Activated T-helper 2 cell treated with anti-CD3 and anti-CD28 coated beads, Interferon-gamma antibody, Interleukin-2, Interleukin-4, amounts not matched to agents 10 μg/mL and 5 μg/mL and 100 μg/mL, durations not matched to agents 14 hours and 24 hours and 36 hours (primary cell): ENCODE data around the gene WDR70. TPM values are rescaled to one million over a fixed set of nuclear protein-coding genes. Genes with fewer than 3 reads are reported as not detected.
"Not testable (repeated sequence)": the region's sequence is repeated elsewhere in the genome, so short reads cannot be mapped to it uniquely, and the experiment has no call there.

Source experiments
- DNase-seq: peaks from one replicate; pipeline ENCODE4 v3.0.0; 2021; ENCODE audit warnings: low spot score
- H3K27ac Mint-ChIP-seq: one replicate; pipeline ENCODE4 v1.8.0; 2021; ENCODE audit warnings: mixed read lengths
- H3K27me3 Mint-ChIP-seq: one replicate; pipeline ENCODE4 v1.8.0; 2021; ENCODE audit warnings: low read depth, mixed read lengths
- H3K36me3 Mint-ChIP-seq: one replicate; pipeline ENCODE4 v1.8.0; 2021; ENCODE audit warnings: low read depth, mixed read lengths
- H3K4me1 Mint-ChIP-seq: one replicate; pipeline ENCODE4 v1.8.0; 2021; ENCODE audit warnings: low read depth, mixed read lengths
- H3K4me3 Mint-ChIP-seq: one replicate; pipeline ENCODE4 v1.8.0; 2021; ENCODE audit warnings: low read depth, mild to moderate bottlenecking, moderate library complexity, mixed read lengths
- H3K9me3 Mint-ChIP-seq: one replicate; pipeline ENCODE4 v1.8.0; 2021; ENCODE audit warnings: mixed read lengths
- intact Hi-C: fragments of 100-400 bp; cut with micrococcal nuclease; formaldehyde crosslinking; loops from one replicate; pipeline ENCODE4 v1.15.1; 2023
- total RNA-seq: library from RNA; stranded (reverse); gene quantifications from 2 replicates; pipeline ENCODE4 v1.2.3, GENCODE V29; 2022

Gene WDR70
- total RNA-seq: 37.9 and 45.3 TPM in 2 replicates

- peak; percentile 74 for DNase-seq
- not testable (repeated sequence) for H3K4me1 Mint-ChIP-seq, H3K9me3 Mint-ChIP-seq, H3K27me3 Mint-ChIP-seq
- Mint-ChIP-seq H3K36me3 (peaks cover 16% of the 10 kb centered on the region), H3K4me3 (peak within 1 kb of the TSS; percentile 98), H3K27ac (peak within 1 kb of the TSS; percentile 74)
- intact Hi-C loops: loop anchor here (1.0 kb wide), 1 partner anchor 8 kb away; the partner anchor contains the start of gene NUP155
These were observed at the start of gene WDR70 for GRCh38 chr5:37379100-37379628. Gene WDR70, plus strand, starts transcription at chr5:37379318. Its CDS starts 50 bp downstream, at chr5:37379368.

- H3K27me3 Mint-ChIP-seq, H3K27ac Mint-ChIP-seq, H3K4me3 Mint-ChIP-seq, DNase-seq, H3K4me1 Mint-ChIP-seq, intact Hi-C loops, H3K9me3 Mint-ChIP-seq: not testable (repeated sequence)
- peaks cover 56% of the 10 kb centered on the region for H3K36me3 Mint-ChIP-seq
These were observed 44.4 kb upstream of the WDR70 start for GRCh38 chr5:37334754-37335153.

GRCh38 chr5:37342741-37343140 is 36.4 kb upstream of the WDR70 start:
- H3K27me3 Mint-ChIP-seq, intact Hi-C loops, H3K9me3 Mint-ChIP-seq, H3K4me3 Mint-ChIP-seq, H3K4me1 Mint-ChIP-seq, DNase-seq, H3K27ac Mint-ChIP-seq: not testable (repeated sequence)
- peaks cover 65% of the 10 kb centered on the region for H3K36me3 Mint-ChIP-seq

- Mint-ChIP-seq H3K27ac (no peak overlapping the region), H3K36me3 (peaks cover 33% of the 10 kb centered on the region), H3K4me1 (no peaks in the 10 kb centered on the region), H3K9me3 (no peaks in the 10 kb centered on the region), H3K27me3 (no peaks in the 10 kb centered on the region), H3K4me3 (no peak overlapping the region)
- no peak for DNase-seq
- intact Hi-C loops: no loop called here
These were observed 24.0 kb upstream of the WDR70 start for GRCh38 chr5:37355161-37355560.

- H3K36me3 Mint-ChIP-seq: peaks cover 26% of the 10 kb centered on the region
- peaks cover 25% of the 10 kb centered on the region for H3K4me1 Mint-ChIP-seq
- no peak for DNase-seq
These were observed 8.6 kb upstream of the WDR70 start for GRCh38 chr5:37370550-37370863.

GRCh38 chr5:37370864-37371726 is 8.0 kb upstream of the WDR70 start, which contains the start of gene NUP155:
Gene NUP155, minus strand, starts transcription at chr5:37371106. Its CDS starts 129 bp downstream, at chr5:37370977.
- Mint-ChIP-seq H3K27ac (peak within 1 kb of the TSS; percentile 92), H3K4me3 (peak within 1 kb of the TSS; percentile 93), H3K9me3 (no peaks in the 10 kb centered on the region), H3K36me3 (peaks cover 26% of the 10 kb centered on the region), H3K27me3 (no peaks in the 10 kb centered on the region), H3K4me1 (peaks cover 22% of the 10 kb centered on the region)
- DNase-seq: peak; percentile 86
- intact Hi-C loops: loop anchor here (1.0 to 5.0 kb wide), 5 partner anchors 8 to 494 kb away; partner anchors contain the start of genes CPLANE1, NIPBL and WDR70

More at GRCh38 chr5:37370550-37370863, 8.6 kb upstream of the WDR70 start:
- intact Hi-C loops: loop anchor here (2.0 to 5.0 kb wide), 4 partner anchors 122 to 494 kb away; partner anchors contain the start of genes CPLANE1 and NIPBL
- no peaks in the 10 kb centered on the region for H3K9me3 Mint-ChIP-seq
- no peaks in the 10 kb centered on the region for H3K27me3 Mint-ChIP-seq
- peak overlapping the region; percentile 93 for H3K4me3 Mint-ChIP-seq
- H3K27ac Mint-ChIP-seq: peak overlapping the region; percentile 92

GRCh38 chr5:37375091-37375490 is 4.0 kb upstream of the WDR70 start:
- Mint-ChIP-seq H3K4me3 (no peak overlapping the region), H3K27ac (no peak overlapping the region), H3K9me3 (no peaks in the 10 kb centered on the region), H3K27me3 (no peaks in the 10 kb centered on the region), H3K4me1 (peaks cover 11% of the 10 kb centered on the region), H3K36me3 (peaks cover 4% of the 10 kb centered on the region)
- no peak for DNase-seq
- intact Hi-C loops: no loop called here

GRCh38 chr5:37378066-37378465 is 1.1 kb upstream of the WDR70 start:
- intact Hi-C loops, H3K27me3 Mint-ChIP-seq, H3K4me1 Mint-ChIP-seq, DNase-seq, H3K9me3 Mint-ChIP-seq: not testable (repeated sequence)
- H3K36me3 Mint-ChIP-seq: peaks cover 12% of the 10 kb centered on the region
- H3K27ac Mint-ChIP-seq: peak overlapping the region; percentile 38
- peak overlapping the region; percentile 98 for H3K4me3 Mint-ChIP-seq

GRCh38 chr5:37391591-37391990 is 12.5 kb downstream of the WDR70 start:
- Mint-ChIP-seq H3K27ac (no peak overlapping the region), H3K27me3 (no peaks in the 10 kb centered on the region)

GRCh38 chr5:37396352-37396751 is 17.2 kb downstream of the WDR70 start:
- Mint-ChIP-seq H3K27me3 (no peaks in the 10 kb centered on the region), H3K4me1 (no peaks in the 10 kb centered on the region), H3K9me3 (no peaks in the 10 kb centered on the region), H3K36me3 (peaks cover 33% of the 10 kb centered on the region), H3K27ac (no peak overlapping the region), H3K4me3 (no peak overlapping the region)
- intact Hi-C loops: no loop called here
- DNase-seq: no peak

More at GRCh38 chr5:37391591-37391990, 12.5 kb downstream of the WDR70 start:
- Mint-ChIP-seq H3K4me3 (no peak overlapping the region), H3K9me3 (no peaks in the 10 kb centered on the region), H3K4me1 (peaks cover 3% of the 10 kb centered on the region), H3K36me3 (peaks cover 26% of the 10 kb centered on the region)
- intact Hi-C loops: no loop called here
- DNase-seq: no peak

GRCh38 chr5:37400501-37400900 is 21.4 kb downstream of the WDR70 start:
- no peak overlapping the region for H3K4me3 Mint-ChIP-seq
- no peaks in the 10 kb centered on the region for H3K4me1 Mint-ChIP-seq
- peaks cover 20% of the 10 kb centered on the region for H3K36me3 Mint-ChIP-seq

GRCh38 chr5:37412515-37412914 is 33.4 kb downstream of the WDR70 start:
- Mint-ChIP-seq H3K4me3 (no peak overlapping the region), H3K27me3 (no peaks in the 10 kb centered on the region), H3K36me3 (peaks cover 13% of the 10 kb centered on the region), H3K4me1 (no peaks in the 10 kb centered on the region), H3K27ac (no peak overlapping the region), H3K9me3 (no peaks in the 10 kb centered on the region)
- no peak for DNase-seq
- intact Hi-C loops: loop anchor here (1.0 to 10.0 kb wide), 3 partner anchors 140 to 781 kb away; no protein-coding TSS in a partner anchor

More at GRCh38 chr5:37400501-37400900, 21.4 kb downstream of the WDR70 start:
- H3K27me3 Mint-ChIP-seq: no peaks in the 10 kb centered on the region
- H3K9me3 Mint-ChIP-seq: no peaks in the 10 kb centered on the region
- intact Hi-C loops: no loop called here
- no peak overlapping the region for H3K27ac Mint-ChIP-seq
- no peak for DNase-seq

GRCh38 chr5:37415456-37415855 is 36.3 kb downstream of the WDR70 start:
- intact Hi-C loops: loop anchor here (10.0 kb wide), 1 partner anchor 419 kb away; no protein-coding TSS in a partner anchor
- DNase-seq, H3K4me1 Mint-ChIP-seq, H3K27me3 Mint-ChIP-seq, H3K27ac Mint-ChIP-seq, H3K9me3 Mint-ChIP-seq, H3K4me3 Mint-ChIP-seq: not testable (repeated sequence)
- H3K36me3 Mint-ChIP-seq: peaks cover 20% of the 10 kb centered on the region
